Measurements from ENCODE around the gene INVS.

Gene INVS

GRCh38 chr9:100281676-100282387, 182.8 kb downstream of the INVS start:
- H4K20me1 ChIP-seq: no peaks in the 10 kb centered on the region
- peaks cover 51 to 97% (median 77%) of the 10 kb centered on the region in 11 experiments for H3K36me3 ChIP-seq
- H3K4me3 ChIP-seq: no peak overlapping the region
- H3K4me2 ChIP-seq: no peak overlapping the region
- H3K27ac ChIP-seq: no peak overlapping the region
- no peak for TF ChIP-seq Cebpa-rat (IDR thresholded peaks at IDR 0.05)
- H3K27me3 ChIP-seq: no peaks in the 10 kb centered on the region
- H3K9me3 ChIP-seq (replicated peaks in 1 of 11): peaks cover 0 to 15% (median 6%) of the 10 kb centered on the region in 11 experiments; a peak in 12 of 22 replicates
- H3K9ac ChIP-seq: no peak overlapping the region
- H3K4me1 ChIP-seq: peaks cover 0 to 9% (median 3%) of the 10 kb centered on the region in 10 experiments; a peak in 11 of 20 replicates

GRCh38 chr9:100282388-100282719, 183.3 kb downstream of the INVS start:
- Histone ChIP-seq H3K4me3 (no peak overlapping the region), H3K9ac (no peak overlapping the region), H3K4me1 (peaks cover 0 to 14% (median 7%) of the 10 kb centered on the region in 10 experiments; a peak in 15 of 20 replicates), H4K20me1 (no peaks in the 10 kb centered on the region), H3K27me3 (no peaks in the 10 kb centered on the region), H3K27ac (no peak overlapping the region), H3K9me3 (replicated peaks in 1 of 11) (peaks cover under 1 to 16% (median 6%) of the 10 kb centered on the region in 11 experiments; a peak in 15 of 22 replicates), H3K36me3 (peaks cover 50 to 98% (median 77%) of the 10 kb centered on the region in 11 experiments), H3K4me2 (no peak overlapping the region)
- TF ChIP-seq Cebpa-rat (IDR thresholded peaks at IDR 0.05): no peak

- Histone ChIP-seq H3K27me3 (no peaks in the 10 kb centered on the region), H3K4me3 (no peak overlapping the region), H4K20me1 (no peaks in the 10 kb centered on the region), H3K9me3 (replicated peaks in 1 of 11) (peaks cover 20 to 35% (median 24%) of the 10 kb centered on the region in 11 experiments), H3K4me2 (no peak overlapping the region), H3K4me1 (peaks cover 0 to 21% (median 12%) of the 10 kb centered on the region in 10 experiments; a peak in 15 of 20 replicates), H3K9ac (no peak overlapping the region), H3K27ac (no peak overlapping the region), H3K36me3 (peaks cover 57 to 98% (median 81%) of the 10 kb centered on the region in 11 experiments)
- TF ChIP-seq Cebpa-rat (IDR thresholded peaks at IDR 0.05): no peak
Measured at GRCh38 chr9:100284247-100284646, 185.2 kb downstream of the INVS start.

GRCh38 chr9:100285080-100285479, 186.0 kb downstream of the INVS start:
- H3K4me2 ChIP-seq: no peak overlapping the region
- no peaks in the 10 kb centered on the region for H4K20me1 ChIP-seq
- no peak overlapping the region for H3K4me3 ChIP-seq
- no peak for TF ChIP-seq Cebpa-rat (IDR thresholded peaks at IDR 0.05)
- H3K9ac ChIP-seq: no peak overlapping the region
- H3K27ac ChIP-seq: no peak overlapping the region
- peaks cover 0 to 21% (median 12%) of the 10 kb centered on the region in 10 experiments; a peak in 15 of 20 replicates for H3K4me1 ChIP-seq
- peaks cover 57 to 98% (median 83%) of the 10 kb centered on the region in 11 experiments for H3K36me3 ChIP-seq
- no peaks in the 10 kb centered on the region for H3K27me3 ChIP-seq
- peaks cover 20 to 42% (median 29%) of the 10 kb centered on the region in 11 experiments for H3K9me3 ChIP-seq (replicated peaks in 1 of 11)

GRCh38 chr9:100285601-100286000, 186.6 kb downstream of the INVS start:
- Histone ChIP-seq H3K36me3 (peaks cover 59 to 100% (median 86%) of the 10 kb centered on the region in 11 experiments), H3K27me3 (no peaks in the 10 kb centered on the region), H3K4me3 (no peak overlapping the region), H3K9me3 (replicated peaks in 1 of 11) (peaks cover 20 to 42% (median 30%) of the 10 kb centered on the region in 11 experiments), H3K9ac (no peak overlapping the region), H3K27ac (no peak overlapping the region), H4K20me1 (no peaks in the 10 kb centered on the region), H3K4me2 (0 out of 22 replicates have a peak overlapping the region, but pooled peaks of 1 of the 11 experiments have one; percentile 35), H3K4me1 (peaks cover 0 to 21% (median 12%) of the 10 kb centered on the region in 10 experiments; a peak in 15 of 20 replicates)
- no peak for TF ChIP-seq Cebpa-rat (IDR thresholded peaks at IDR 0.05)

GRCh38 chr9:100286257-100286656, 187.2 kb downstream of the INVS start:
- peaks cover 0 to 21% (median 12%) of the 10 kb centered on the region in 10 experiments; a peak in 15 of 20 replicates for H3K4me1 ChIP-seq
- peak overlapping the region in 3 of 11 experiments; percentile 11 to 55 (median 35); a peak in 3 of 22 replicates for H3K4me2 ChIP-seq
- peak in 6 of 11 experiments; percentile 18 to 64 (median 39); a peak in 7 of 22 replicates for TF ChIP-seq Cebpa-rat (IDR thresholded peaks at IDR 0.05)
- H3K9me3 ChIP-seq (replicated peaks in 1 of 11): peaks cover 20 to 44% (median 34%) of the 10 kb centered on the region in 11 experiments
- no peaks in the 10 kb centered on the region for H4K20me1 ChIP-seq
- H3K4me3 ChIP-seq: no peak overlapping the region
- no peak overlapping the region for H3K27ac ChIP-seq
- H3K27me3 ChIP-seq: no peaks in the 10 kb centered on the region
- H3K36me3 ChIP-seq: peaks cover 65 to 100% (median 89%) of the 10 kb centered on the region in 11 experiments
- no peak overlapping the region for H3K9ac ChIP-seq

- no peak for TF ChIP-seq Cebpa-rat (IDR thresholded peaks at IDR 0.05)
- Histone ChIP-seq H3K36me3 (peaks cover 75 to 100% (median 90%) of the 10 kb centered on the region in 11 experiments), H3K4me2 (peak overlapping the region in 9 of 11 experiments; percentile 11 to 55 (median 28); a peak in 13 of 22 replicates)
Measured at GRCh38 chr9:100287186-100287585, 188.1 kb downstream of the INVS start.

GRCh38 chr9:100290714-100291113, 191.7 kb downstream of the INVS start:
- Histone ChIP-seq H3K27ac (no peak overlapping the region), H3K4me2 (no peak overlapping the region), H3K4me3 (no peak overlapping the region), H3K4me1 (peaks cover 0 to 21% (median 12%) of the 10 kb centered on the region in 10 experiments; a peak in 15 of 20 replicates), H3K9me3 (replicated peaks in 1 of 11) (peaks cover 20 to 36% (median 28%) of the 10 kb centered on the region in 11 experiments), H3K9ac (no peak overlapping the region), H3K27me3 (no peaks in the 10 kb centered on the region), H4K20me1 (peaks cover 0 to 36% (median 22%) of the 10 kb centered on the region in 11 experiments; a peak in 17 of 22 replicates), H3K36me3 (peaks cover 95 to 100% (median 99%) of the 10 kb centered on the region in 11 experiments)
- no peak for TF ChIP-seq Cebpa-rat (IDR thresholded peaks at IDR 0.05)

More at GRCh38 chr9:100287186-100287585, 188.1 kb downstream of the INVS start:
- Histone ChIP-seq H3K9ac (no peak overlapping the region), H3K4me1 (peaks cover 0 to 21% (median 12%) of the 10 kb centered on the region in 10 experiments; a peak in 15 of 20 replicates), H4K20me1 (peaks cover 0 to 1% (median 0%) of the 10 kb centered on the region in 11 experiments; a peak in 1 of 22 replicates), H3K27me3 (no peaks in the 10 kb centered on the region), H3K9me3 (replicated peaks in 1 of 11) (peaks cover 20 to 46% (median 34%) of the 10 kb centered on the region in 11 experiments), H3K4me3 (no peak overlapping the region), H3K27ac (peak overlapping the region in 5 of 11 experiments; percentile 1 to 32 (median 19); a peak in 2 of 22 replicates)

- Histone ChIP-seq H3K27ac (no peak overlapping the region), H3K36me3 (peaks cover 98 to 100% (median 100%) of the 10 kb centered on the region in 11 experiments)
Measured at GRCh38 chr9:100292414-100292813, 193.4 kb downstream of the INVS start.

More at GRCh38 chr9:100292414-100292813, 193.4 kb downstream of the INVS start:
- Histone ChIP-seq H3K4me2 (no peak overlapping the region), H4K20me1 (peaks cover 0 to 53% (median 39%) of the 10 kb centered on the region in 11 experiments; a peak in 19 of 22 replicates), H3K9ac (no peak overlapping the region), H3K4me1 (peaks cover 0 to 7% (median 4%) of the 10 kb centered on the region in 10 experiments; a peak in 13 of 20 replicates), H3K27me3 (no peaks in the 10 kb centered on the region), H3K9me3 (replicated peaks in 1 of 11) (peaks cover 18 to 34% (median 26%) of the 10 kb centered on the region in 11 experiments), H3K4me3 (no peak overlapping the region)
- TF ChIP-seq Cebpa-rat (IDR thresholded peaks at IDR 0.05): no peak

Data from BLaER1 treated with 17β-estradiol and CSF1 and Interleukin-3, amounts not matched to agents 10 nM and 100 nM (cell line).